Bronchial epithelial cell (primary cell): Measurements from ENCODE around the gene PRKAG1. TPM values are rescaled to one million over a fixed set of nuclear protein-coding genes. Genes with fewer than 3 reads are reported as not detected.

ENCODE experiments used
- DNase-seq: peaks from one replicate; pipeline ENCODE4 v3.0.0-alpha.2; 2010; ENCODE audit warnings: low read depth
- FAIRE-seq: peaks from 2 replicates; lab custom pipeline; 2011; peaks lifted over from hg19 to GRCh38; lab: Jason Lieb, UNC
- H3K27me3 ChIP-seq: 2 replicates; pipeline ENCODE4 v1.5.1; 2011; ENCODE audit warnings: low read length; ENCODE audit not compliant: control insufficient read depth, insufficient read depth
- H3K36me3 ChIP-seq: 2 replicates; pipeline ENCODE4 v1.5.1; 2011; ENCODE audit warnings: low read length; ENCODE audit not compliant: control insufficient read depth, insufficient read depth
- H3K4me3 ChIP-seq: 2 replicates; pipeline ENCODE4 v1.5.1; 2011; ENCODE audit warnings: mild to moderate bottlenecking, low read depth, low read length, control low read depth
- CTCF ChIP-seq: IDR thresholded peaks from 2 replicates; pipeline ENCODE4 v1.5.1; 2011; ENCODE audit warnings: mild to moderate bottlenecking, moderate library complexity, low read length, control low read depth, inconsistent platforms; ENCODE audit not compliant: insufficient read depth, severe bottlenecking
- total RNA-seq: library from RNA; depleted of rRNA; stranded (reverse); fragments of >200 nt; gene quantifications from 2 replicates; pipeline ENCODE4 v1.2.1, GENCODE V29; 2014

The PRKAG1 gene
- total RNA-seq, 1 donor from 2014 or later: 93.7 TPM

GRCh38 chr12:49055092-49055491, 36.5 kb upstream of the PRKAG1 start:
- FAIRE-seq: no peak
- no peak for TF ChIP-seq CTCF
- H3K36me3 ChIP-seq: peaks cover 42% of the 10 kb centered on the region

GRCh38 chr12:49054524-49054923, 35.9 kb upstream of the PRKAG1 start:
- Histone ChIP-seq H3K27me3 (no peaks in the 10 kb centered on the region), H3K4me3 (no peak overlapping the region), H3K36me3 (peaks cover 48% of the 10 kb centered on the region)
- TF ChIP-seq CTCF: no peak
- no peak for DNase-seq
- FAIRE-seq: no peak

More at GRCh38 chr12:49055092-49055491, 36.5 kb upstream of the PRKAG1 start:
- no peak for DNase-seq
- Histone ChIP-seq H3K4me3 (no peak overlapping the region), H3K27me3 (no peaks in the 10 kb centered on the region)

GRCh38 chr12:49054096-49054495, 35.5 kb upstream of the PRKAG1 start:
- no peak for FAIRE-seq
- DNase-seq: no peak
- Histone ChIP-seq H3K36me3 (peaks cover 51% of the 10 kb centered on the region), H3K4me3 (no peak overlapping the region), H3K27me3 (no peaks in the 10 kb centered on the region)
- TF ChIP-seq CTCF: no peak

GRCh38 chr12:49052451-49053208, 34.1 kb upstream of the PRKAG1 start:
- no peak for DNase-seq
- no peak for TF ChIP-seq CTCF
- H3K36me3 ChIP-seq: peaks cover 64% of the 10 kb centered on the region
- H3K4me3 ChIP-seq: no peak overlapping the region
- FAIRE-seq: no peak
- H3K27me3 ChIP-seq: no peaks in the 10 kb centered on the region

- no peak for TF ChIP-seq CTCF
Observed at GRCh38 chr12:49051777-49052438, 33.3 kb upstream of the PRKAG1 start.

GRCh38 chr12:49051373-49051764, 32.8 kb upstream of the PRKAG1 start:
- FAIRE-seq (no peak), DNase-seq (no peak)
- Histone ChIP-seq H3K36me3 (peaks cover 67% of the 10 kb centered on the region), H3K27me3 (no peaks in the 10 kb centered on the region), H3K4me3 (no peak overlapping the region)
- no peak for TF ChIP-seq CTCF

More at GRCh38 chr12:49051777-49052438, 33.3 kb upstream of the PRKAG1 start:
- H3K4me3 ChIP-seq: no peak overlapping the region
- no peaks in the 10 kb centered on the region for H3K27me3 ChIP-seq
- DNase-seq (no peak), FAIRE-seq (no peak)
- peaks cover 66% of the 10 kb centered on the region for H3K36me3 ChIP-seq
